Right atrium auricular region (tissue), 2 donors: Measurements from ENCODE around the gene ZDHHC19. TPM values are rescaled to one million over a fixed set of nuclear protein-coding genes. Genes with fewer than 3 reads are reported as not detected.
A peak's percentile ranks its signal among the peaks of the same experiment; 100 is the strongest.
"Not testable (repeated sequence)": the region's sequence is repeated elsewhere in the genome, so short reads cannot be mapped to it uniquely, and the experiment has no call there.

Source experiments
- DNase-seq: peaks from one replicate; pipeline ENCODE4 v3.0.0-alpha.2; 2019; ENCODE audit warnings: low spot score
- H3K27ac ChIP-seq, 2 donors: fragments of 200-600 bp; sonication (generic); 1 replicate in 1 of 2; 2 replicates in 1 of 2; pipeline ENCODE4 v1.5.1; 2016 to 2019
- H3K27me3 ChIP-seq, 2 donors: fragments of 200-600 bp; sonication (generic); one replicate each; pipeline versions ENCODE4 v1.5.1 to v1.6.0; 2017 to 2019
- H3K36me3 ChIP-seq: fragments of 200-600 bp; sonication (generic); one replicate; pipeline ENCODE4 v1.5.1; 2016
- H3K4me1 ChIP-seq, 2 donors: fragments of 200-600 bp; sonication (generic); one replicate each; pipeline versions ENCODE4 v1.5.1 to v1.6.0; 2017 to 2019
- H3K4me3 ChIP-seq, 2 donors: fragments of 200-600 bp; sonication (generic); 1 replicate in 1 of 2; 2 replicates in 1 of 2; pipeline ENCODE4 v1.5.1; 2017 to 2019; ENCODE audit warnings: mild to moderate bottlenecking in 1 of 2, moderate library complexity in 1 of 2
- H3K9me3 ChIP-seq, 2 donors: fragments of 200-600 bp; sonication (generic); one replicate each; pipeline ENCODE4 v1.5.1; 2019
- CTCF ChIP-seq, 2 donors: fragments of 200-600 bp; sonication (generic); IDR thresholded peaks; one replicate each; pipeline ENCODE4 v1.5.1; 2019; ENCODE audit warnings: antibody characterized with exemption in 2 of 2
- total RNA-seq, 2 donors: library from RNA; depleted of rRNA; stranded (reverse); fragments of >200 nt; gene quantifications; one replicate each; pipeline ENCODE4 v1.1.0, GENCODE V29; 2016

The ZDHHC19 gene
- total RNA-seq, 2 donors from 2014 or later = not detected

GRCh38 chr3:196165850-196166249 lies 45.4 kb downstream of the ZDHHC19 start:
- H3K36me3 ChIP-seq = no peaks in the 10 kb centered on the region
- no peak for DNase-seq
- no peak for TF ChIP-seq CTCF (IDR thresholded peaks at IDR 0.05)
- H3K4me1 ChIP-seq = peaks cover 0 to 6% of the 10 kb centered on the region in 2 donors
- no peaks in the 10 kb centered on the region for H3K27me3 ChIP-seq
- H3K9me3 ChIP-seq = no peaks in the 10 kb centered on the region
- no peak overlapping the region for H3K27ac ChIP-seq
- H3K4me3 ChIP-seq = no peak overlapping the region

- not testable (repeated sequence) for DNase-seq, H3K36me3 ChIP-seq, H3K9me3 ChIP-seq, H3K27me3 ChIP-seq, H3K4me3 ChIP-seq, H3K4me1 ChIP-seq, H3K27ac ChIP-seq
Observed at GRCh38 chr3:196165006-196165575, 46.1 kb downstream of the ZDHHC19 start.

- no peak for TF ChIP-seq CTCF (IDR thresholded peaks at IDR 0.05)
- H3K27ac ChIP-seq = peak overlapping the region; percentile 52 to 56
Observed at GRCh38 chr3:196164576-196164975, 46.6 kb downstream of the ZDHHC19 start.

GRCh38 chr3:196163666-196164493 lies 47.3 kb downstream of the ZDHHC19 start:
- Histone ChIP-seq H3K9me3 (no peaks in the 10 kb centered on the region), H3K4me1 (peaks cover 0 to 6% of the 10 kb centered on the region in 2 donors), H3K4me3 (peak overlapping the region; percentile 17 to 37), H3K27ac (peak overlapping the region; percentile 52 to 56), H3K36me3 (no peaks in the 10 kb centered on the region), H3K27me3 (no peaks in the 10 kb centered on the region)
- DNase-seq = no peak
- TF ChIP-seq CTCF (IDR thresholded peaks at IDR 0.05) = no peak

More at GRCh38 chr3:196164576-196164975, 46.6 kb downstream of the ZDHHC19 start:
- H3K36me3 ChIP-seq = no peaks in the 10 kb centered on the region
- DNase-seq = no peak
- peak overlapping the region; percentile 17 to 37 for H3K4me3 ChIP-seq
- H3K9me3 ChIP-seq = no peaks in the 10 kb centered on the region
- no peaks in the 10 kb centered on the region for H3K27me3 ChIP-seq
- H3K4me1 ChIP-seq = peaks cover 0 to 6% of the 10 kb centered on the region in 2 donors

GRCh38 chr3:196163212-196163611 lies 48.0 kb downstream of the ZDHHC19 start:
- Histone ChIP-seq H3K9me3 (no peaks in the 10 kb centered on the region), H3K27ac (no peak overlapping the region), H3K27me3 (no peaks in the 10 kb centered on the region), H3K36me3 (no peaks in the 10 kb centered on the region), H3K4me1 (peaks cover 0 to 6% of the 10 kb centered on the region in 2 donors), H3K4me3 (no peak overlapping the region)
- no peak for DNase-seq
- TF ChIP-seq CTCF (IDR thresholded peaks at IDR 0.05) = no peak

- no peaks in the 10 kb centered on the region for H3K27me3 ChIP-seq
- no peaks in the 10 kb centered on the region for H3K36me3 ChIP-seq
- no peak for TF ChIP-seq CTCF (IDR thresholded peaks at IDR 0.05)
- no peak overlapping the region for H3K4me3 ChIP-seq
- H3K9me3 ChIP-seq = no peaks in the 10 kb centered on the region
- H3K27ac ChIP-seq = no peak overlapping the region
- H3K4me1 ChIP-seq = peaks cover 0 to 6% of the 10 kb centered on the region in 2 donors
- no peak for DNase-seq
Observed at GRCh38 chr3:196162679-196163078, 48.5 kb downstream of the ZDHHC19 start.
